NCI-H187 treated with DMSO at 0.1 percent for 48 hours (cell line): ENCODE data around the gene COL13A1.
A peak's percentile ranks its signal among the peaks of the same experiment; 100 is the strongest.

Experiments
- DNase-seq: peaks from one replicate; lab custom pipeline; 2025; lab: John Stamatoyannopoulos, UW

COL13A1 gene

DNA sequence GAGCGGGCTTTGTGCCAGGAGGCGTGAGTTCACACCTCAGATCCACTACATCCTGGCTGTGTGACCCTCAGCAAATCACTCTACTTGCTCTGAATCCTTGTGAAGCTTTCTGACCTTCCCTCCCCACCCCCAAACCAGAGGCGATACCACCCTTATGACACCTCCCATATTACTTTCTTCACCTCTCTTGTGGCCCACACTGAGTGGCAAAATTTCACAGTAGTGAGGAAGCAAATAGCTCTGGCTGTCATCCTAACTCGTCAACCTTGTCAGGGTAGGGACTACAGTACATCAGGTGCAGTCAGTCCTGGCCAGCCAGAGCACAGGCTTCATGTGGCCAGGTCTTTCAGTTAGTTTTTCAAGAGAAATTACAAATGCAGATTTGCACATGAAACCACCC lies 19.1 kb downstream of the COL13A1 start:
- DNase-seq: no peak

GRCh38 chr10:69825604-69826003 lies 23.9 kb downstream of the COL13A1 start:
- DNase-seq: no peak

DNA sequence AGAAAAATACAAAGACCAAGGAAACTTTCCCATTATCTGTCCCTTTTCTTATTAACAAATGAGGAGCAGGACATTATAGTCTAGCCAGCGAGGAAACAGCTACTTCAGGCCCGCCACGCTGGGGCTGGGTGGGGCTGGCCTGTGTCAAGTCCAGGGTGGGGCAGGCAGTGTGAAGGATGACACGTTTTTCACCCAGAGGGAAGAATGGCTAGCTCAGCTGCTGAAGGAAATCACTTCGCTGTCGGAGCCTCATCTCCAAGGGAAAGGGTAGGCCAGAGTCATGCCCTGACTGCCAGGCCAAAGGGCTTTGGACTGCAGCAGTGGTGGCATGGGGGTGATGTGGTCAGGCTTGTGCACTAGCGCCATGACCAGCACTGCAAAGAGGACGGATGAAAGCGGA lies 24.4 kb downstream of the COL13A1 start:
- DNase-seq: no peak

- DNase-seq: no peak
Measured at GRCh38 chr10:69826789-69827554, 25.3 kb downstream of the COL13A1 start.

GRCh38 chr10:69828144-69828870 lies 26.6 kb downstream of the COL13A1 start:
- no peak for DNase-seq

DNA sequence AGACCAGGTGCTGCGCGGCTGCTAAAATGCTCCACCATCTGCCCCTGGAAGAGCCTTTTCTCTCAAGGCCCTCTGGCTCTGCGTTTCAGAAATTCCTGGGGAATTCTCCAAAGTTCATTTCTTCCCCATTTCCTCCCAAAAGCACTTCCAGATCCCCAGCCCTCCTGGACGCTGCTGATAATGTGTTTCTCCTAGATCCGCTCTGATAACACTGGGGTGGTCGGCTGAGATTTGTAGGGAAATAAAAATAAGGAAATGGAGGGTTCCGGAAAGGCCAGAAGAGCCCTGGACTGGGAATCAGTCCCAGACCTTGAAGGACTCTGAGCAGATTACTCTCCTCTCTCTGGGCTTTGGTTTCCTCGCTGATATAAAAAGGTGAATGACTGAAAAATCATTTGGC lies 28.1 kb downstream of the COL13A1 start:
- DNase-seq: no peak

- DNase-seq: no peak
Measured at GRCh38 chr10:69831231-69831855, 29.6 kb downstream of the COL13A1 start.

GRCh38 chr10:69835233-69835632 lies 33.5 kb downstream of the COL13A1 start:
- no peak for DNase-seq

GRCh38 chr10:69835875-69836730 lies 34.4 kb downstream of the COL13A1 start:
- DNase-seq: no peak

GRCh38 chr10:69836731-69837030 lies 35.0 kb downstream of the COL13A1 start:
- no peak for DNase-seq

- no peak for DNase-seq
Measured at GRCh38 chr10:69837261-69837660, 35.6 kb downstream of the COL13A1 start.

DNA sequence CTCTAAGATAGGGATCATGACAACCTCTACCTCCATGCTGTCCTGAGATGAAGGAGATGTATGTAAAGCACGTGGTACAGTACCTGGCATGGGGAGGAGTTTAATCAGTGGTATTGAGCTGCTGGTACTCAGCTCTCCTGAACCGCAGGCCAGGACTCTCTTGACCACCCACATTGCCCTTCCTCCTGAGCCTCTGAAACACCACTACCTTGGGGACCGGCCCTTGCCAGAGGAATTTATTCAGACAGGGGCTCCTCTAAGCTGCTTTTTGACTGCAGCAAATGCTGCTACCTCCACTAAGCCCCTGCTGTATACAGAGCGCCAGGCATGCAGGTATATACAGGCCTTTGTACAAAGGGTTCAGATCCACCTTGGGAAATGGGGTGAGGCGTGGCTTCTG lies 36.7 kb downstream of the COL13A1 start:
- no peak for DNase-seq

GRCh38 chr10:69838853-69839252 lies 37.1 kb downstream of the COL13A1 start:
- no peak for DNase-seq

GRCh38 chr10:69839696-69840345 lies 38.1 kb downstream of the COL13A1 start:
- DNase-seq: no peak

- no peak for DNase-seq
Measured at GRCh38 chr10:69840773-69841172, 39.1 kb downstream of the COL13A1 start.

- no peak for DNase-seq
Measured at GRCh38 chr10:69842020-69842419, 40.3 kb downstream of the COL13A1 start.

DNA sequence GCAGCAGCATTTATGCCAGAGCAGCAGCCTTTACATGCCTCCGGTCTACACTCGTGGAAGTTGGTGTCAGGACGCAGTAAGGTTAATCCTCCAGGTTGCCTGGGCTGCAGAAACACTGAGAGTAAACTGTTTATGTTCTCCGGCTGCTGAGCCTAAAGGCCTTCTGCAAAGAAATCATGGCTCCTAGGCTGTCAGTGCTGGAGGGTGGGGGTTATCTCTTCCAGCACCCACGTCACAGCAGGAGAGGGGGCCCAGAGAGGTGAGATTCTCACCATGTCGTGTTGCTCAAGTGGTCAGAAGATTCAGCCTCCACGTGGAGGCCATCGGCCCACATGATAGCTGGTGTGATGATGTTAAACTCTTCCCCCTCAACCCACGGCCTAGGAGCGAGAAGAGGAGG lies 41.2 kb downstream of the COL13A1 start:
- no peak for DNase-seq

DNA sequence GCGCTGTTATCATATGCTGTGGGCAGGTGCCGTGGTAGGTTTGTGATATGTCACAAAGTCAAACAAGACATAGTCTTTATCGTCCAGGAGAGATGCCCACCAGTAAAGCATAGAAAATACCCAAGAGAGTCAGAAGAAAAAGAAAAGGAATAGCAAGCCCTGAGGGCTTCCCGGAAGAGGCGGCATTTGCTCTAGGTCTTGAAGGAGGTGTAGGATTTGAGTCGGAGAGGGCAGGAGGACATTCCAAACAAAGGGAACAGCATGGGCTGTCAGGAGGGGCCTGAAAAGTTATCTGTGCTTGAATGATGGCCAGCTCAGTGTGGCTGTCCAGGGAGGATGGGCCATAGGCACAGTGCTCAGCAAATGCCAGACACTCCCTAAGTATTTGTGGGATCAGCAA lies 42.2 kb downstream of the COL13A1 start:
- DNase-seq: no peak

- DNase-seq: peak; percentile 29
Measured at GRCh38 chr10:69844698-69845097, 43.0 kb downstream of the COL13A1 start.

GRCh38 chr10:69845574-69846292 lies 44.0 kb downstream of the COL13A1 start:
- no peak for DNase-seq

- no peak for DNase-seq
Measured at GRCh38 chr10:69846293-69846921, 44.7 kb downstream of the COL13A1 start.
